DOHH2 (cell line): Measurements from ENCODE around the gene PGM5.
"Not testable (repeated sequence)": the region's sequence is repeated elsewhere in the genome, so short reads cannot be mapped to it uniquely, and the experiment has no call there.

Source experiments
- CTCF ChIP-seq: fragments of 200-600 bp; sonication (generic); IDR thresholded peaks from one replicate; pipeline ENCODE4 v1.5.1; 2014; ENCODE audit warnings: antibody characterized with exemption, mild to moderate bottlenecking, low read depth, low read length; ENCODE audit not compliant: poor library complexity, severe bottlenecking
- EZH2phosphoT487 ChIP-seq: fragments of 200-600 bp; sonication (generic); IDR thresholded peaks from 2 replicates; pipeline ENCODE4 v1.6.1; 2017; ENCODE audit warnings: borderline replicate concordance, mild to moderate bottlenecking, antibody characterized with exemption, low read length, moderate library complexity, mixed read lengths

- not testable (repeated sequence) for TF ChIP-seq CTCF, EZH2phosphoT487
These were observed 13.2 kb upstream of the PGM5 start for GRCh38 chr9:68343242-68343641.
